Keratinocyte (primary cell): ENCODE measurements around the gene IL1RAPL1. TPM values are rescaled to one million over a fixed set of nuclear protein-coding genes. Genes with fewer than 3 reads are reported as not detected.

Experiments
- DNase-seq: peaks from one replicate; pipeline ENCODE4 v3.0.0-alpha.2; 2011; ENCODE audit warnings: low read depth, missing footprints, low spot score
- FAIRE-seq: peaks from 2 replicates; lab custom pipeline; 2011; peaks lifted over from hg19 to GRCh38; lab: Jason Lieb, UNC
- H2AFZ ChIP-seq: 2 replicates; pipeline ENCODE4 v1.6.0; 2012; ENCODE audit warnings: low read length, control low read depth, inconsistent platforms; ENCODE audit not compliant: control insufficient read depth
- H3K27ac ChIP-seq: 2 replicates; pipeline ENCODE4 v1.5.1; 2011; ENCODE audit warnings: low read length; ENCODE audit not compliant: control insufficient read depth, insufficient read depth
- H3K27me3 ChIP-seq: 3 replicates; pipeline ENCODE4 v1.6.0; 2011; ENCODE audit warnings: low read length; ENCODE audit not compliant: control insufficient read depth, insufficient read depth; ENCODE audit errors: extremely low read depth
- H3K36me3 ChIP-seq, 2 experiments: 2 replicates in 1 of 2; 3 replicates in 1 of 2; pipeline ENCODE4 v1.5.1; 2011; ENCODE audit warnings: low read length in 2 of 2, mild to moderate bottlenecking in 1 of 2; ENCODE audit not compliant: control insufficient read depth in 2 of 2, insufficient read depth in 2 of 2; ENCODE audit errors: extremely low read depth in 1 of 2
- H3K4me1 ChIP-seq: 3 replicates; pipeline ENCODE4 v1.5.1; 2011; ENCODE audit warnings: low read length; ENCODE audit not compliant: control insufficient read depth, insufficient read depth; ENCODE audit errors: extremely low read depth
- H3K4me2 ChIP-seq: 3 replicates; pipeline ENCODE4 v1.6.0; 2011; ENCODE audit warnings: low read depth, low read length; ENCODE audit not compliant: control insufficient read depth, insufficient read depth; ENCODE audit errors: extremely low read depth
- H3K4me3 ChIP-seq, 3 experiments: fragments of 200-600 bp in 1 of 3; sonication (generic) in 1 of 3; 2 replicates in 2 of 3; 3 replicates in 1 of 3; pipeline ENCODE4 v1.5.1; 2011 to 2016; ENCODE audit warnings: low read length in 3 of 3, mild to moderate bottlenecking in 3 of 3, control low read depth in 2 of 3, inconsistent platforms in 1 of 3, low read depth in 1 of 3, mixed read lengths in 1 of 3, mixed run types in 1 of 3, moderate library complexity in 1 of 3; ENCODE audit not compliant: control insufficient read depth in 2 of 3, insufficient read depth in 2 of 3; ENCODE audit errors: extremely low read depth in 1 of 3
- H3K79me2 ChIP-seq: 2 replicates; pipeline ENCODE4 v1.6.0; 2012; ENCODE audit warnings: low read length; ENCODE audit not compliant: control insufficient read depth, insufficient read depth
- H3K9ac ChIP-seq: 3 replicates; pipeline ENCODE4 v1.6.0; 2011; ENCODE audit warnings: low read length; ENCODE audit not compliant: control insufficient read depth, insufficient read depth; ENCODE audit errors: extremely low read depth
- H3K9me1 ChIP-seq: 3 replicates; pipeline ENCODE4 v1.6.0; 2011; ENCODE audit warnings: low read length; ENCODE audit not compliant: control insufficient read depth, insufficient read depth; ENCODE audit errors: extremely low read depth
- H3K9me3 ChIP-seq: 2 replicates; pipeline ENCODE4 v1.5.1; 2012; ENCODE audit warnings: low read depth, low read length; ENCODE audit not compliant: control insufficient read depth
- H4K20me1 ChIP-seq: 3 replicates; pipeline ENCODE4 v1.6.0; 2011; ENCODE audit warnings: low read length; ENCODE audit not compliant: control insufficient read depth, insufficient read depth; ENCODE audit errors: extremely low read depth
- EZH2 ChIP-seq: IDR thresholded peaks from one replicate; pipeline ENCODE4 v1.6.1; 2012; ENCODE audit warnings: inconsistent platforms, mild to moderate bottlenecking, low read length, moderate library complexity
- dilution Hi-C: fragments of 300-500 bp; cut with MboI; formaldehyde crosslinking; loops from one replicate; pipeline ENCODE4 v1.7.0; 2020; ENCODE audit warnings: low sequenced_read_pairs; ENCODE audit not compliant: extremely low pct_ligation_motif_present
- polyA plus RNA-seq, 5 experiments: library from polyadenylated mRNA; depleted of rRNA in 3 of 5; stranded (reverse) in 3 of 5; stranded (forward) in 1 of 5; unstranded in 1 of 5; fragments of >200 nt; gene quantifications; 1 replicate in 1 of 5; 2 replicates in 3 of 5; 3 replicates in 1 of 5; pipeline versions ENCODE4 v1.2.1 to v1.2.3, GENCODE V29; 2011 to 2012; ENCODE audit warnings: missing spikeins in 2 of 5, low read depth in 1 of 5, low replicate concordance in 1 of 5
- TF ChIP-seq, protein P1 (sequence below), 3 experiments: IDR thresholded peaks in 1 of 3; conservative IDR thresholded peaks in 1 of 3; optimal IDR thresholded peaks in 1 of 3; 2 replicates in 2 of 3; 3 replicates in 1 of 3; pipeline versions ENCODE3 to v1.5.1; 2011; ENCODE audit warnings: low read length in 3 of 3, mild to moderate bottlenecking in 3 of 3, moderate library complexity in 2 of 3, control low read depth in 1 of 3, inconsistent platforms in 1 of 3; ENCODE audit not compliant: insufficient read depth in 2 of 3; ENCODE audit errors: extremely low read depth in 1 of 3

IL1RAPL1 gene
- polyA plus RNA-seq, 1 donor (not counting 4 experiments of a cell fraction or from before 2014, with no cell fraction given) = 2.8 TPM

DNA sequence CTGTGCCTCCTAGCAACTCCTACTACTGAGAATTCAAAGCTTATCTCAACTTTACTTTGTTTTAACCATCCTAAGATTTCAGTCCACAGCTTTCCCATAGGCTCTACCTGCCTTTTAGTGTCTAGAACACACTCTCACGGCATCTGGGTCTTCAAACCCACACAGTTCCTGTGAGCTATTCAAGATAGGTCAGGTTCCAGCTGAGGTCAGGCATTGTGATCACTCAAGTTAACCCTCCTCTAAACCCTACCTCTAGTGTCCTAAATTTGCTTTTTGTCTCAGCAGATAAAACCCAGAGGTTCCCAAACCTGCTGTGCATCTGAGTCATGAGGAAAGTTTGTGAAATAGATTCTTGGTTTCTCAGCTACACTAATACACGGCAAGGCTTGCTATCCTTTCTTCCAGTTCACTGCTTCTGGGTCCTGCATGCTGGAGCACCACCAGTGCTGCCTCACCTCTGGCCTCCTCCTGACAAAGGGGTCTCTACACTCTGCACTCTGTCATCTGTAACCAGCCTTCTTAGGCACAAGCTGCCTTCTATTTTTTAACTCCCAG is 1303.5 kb downstream of the IL1RAPL1 start:
- TF ChIP-seq, protein P1, sequence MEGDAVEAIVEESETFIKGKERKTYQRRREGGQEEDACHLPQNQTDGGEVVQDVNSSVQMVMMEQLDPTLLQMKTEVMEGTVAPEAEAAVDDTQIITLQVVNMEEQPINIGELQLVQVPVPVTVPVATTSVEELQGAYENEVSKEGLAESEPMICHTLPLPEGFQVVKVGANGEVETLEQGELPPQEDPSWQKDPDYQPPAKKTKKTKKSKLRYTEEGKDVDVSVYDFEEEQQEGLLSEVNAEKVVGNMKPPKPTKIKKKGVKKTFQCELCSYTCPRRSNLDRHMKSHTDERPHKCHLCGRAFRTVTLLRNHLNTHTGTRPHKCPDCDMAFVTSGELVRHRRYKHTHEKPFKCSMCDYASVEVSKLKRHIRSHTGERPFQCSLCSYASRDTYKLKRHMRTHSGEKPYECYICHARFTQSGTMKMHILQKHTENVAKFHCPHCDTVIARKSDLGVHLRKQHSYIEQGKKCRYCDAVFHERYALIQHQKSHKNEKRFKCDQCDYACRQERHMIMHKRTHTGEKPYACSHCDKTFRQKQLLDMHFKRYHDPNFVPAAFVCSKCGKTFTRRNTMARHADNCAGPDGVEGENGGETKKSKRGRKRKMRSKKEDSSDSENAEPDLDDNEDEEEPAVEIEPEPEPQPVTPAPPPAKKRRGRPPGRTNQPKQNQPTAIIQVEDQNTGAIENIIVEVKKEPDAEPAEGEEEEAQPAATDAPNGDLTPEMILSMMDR (optimal IDR thresholded peaks at IDR 0.05 in 1 of 3, IDR thresholded peaks at IDR 0.05 in 1 of 3, conservative IDR thresholded peaks at IDR 0.05 in 1 of 3; ENCODE audit: extremely low read depth in 1 of 3, insufficient read depth in 2 of 3, low read length in 3 of 3) = no peak
- TF ChIP-seq EZH2 = no peak
- no peaks in the 10 kb centered on the region for H3K4me1 ChIP-seq
- H2AFZ ChIP-seq = no peak overlapping the region
- no peaks in the 10 kb centered on the region for H3K9me1 ChIP-seq
- H3K27ac ChIP-seq = no peak overlapping the region
- no peaks in the 10 kb centered on the region for H3K36me3 ChIP-seq
- dilution Hi-C loops = no loop called here
- DNase-seq (no peak), FAIRE-seq (no peak)
- no peaks in the 10 kb centered on the region for H4K20me1 ChIP-seq
- no peak overlapping the region for H3K4me3 ChIP-seq
- no peaks in the 10 kb centered on the region for H3K9me3 ChIP-seq
- H3K27me3 ChIP-seq = no peaks in the 10 kb centered on the region
- no peak overlapping the region for H3K4me2 ChIP-seq
- no peaks in the 10 kb centered on the region for H3K79me2 ChIP-seq
- H3K9ac ChIP-seq = no peak overlapping the region

GRCh38 chrX:29902004-29902403 is 1314.8 kb downstream of the IL1RAPL1 start:
- dilution Hi-C loops = no loop called here
- FAIRE-seq = no peak

More at GRCh38 chrX:29902004-29902403, 1314.8 kb downstream of the IL1RAPL1 start:
- Histone ChIP-seq H3K9me3 (no peaks in the 10 kb centered on the region), H3K27ac (no peak overlapping the region), H3K27me3 (no peaks in the 10 kb centered on the region), H2AFZ (no peak overlapping the region), H4K20me1 (no peaks in the 10 kb centered on the region), H3K36me3 (no peaks in the 10 kb centered on the region), H3K4me1 (no peaks in the 10 kb centered on the region), H3K4me3 (no peak overlapping the region), H3K79me2 (no peaks in the 10 kb centered on the region), H3K9me1 (no peaks in the 10 kb centered on the region), H3K4me2 (no peak overlapping the region), H3K9ac (no peak overlapping the region)
- no peak for TF ChIP-seq EZH2
- TF ChIP-seq, protein P1 (optimal IDR thresholded peaks at IDR 0.05 in 1 of 3, IDR thresholded peaks at IDR 0.05 in 1 of 3, conservative IDR thresholded peaks at IDR 0.05 in 1 of 3; ENCODE audit: extremely low read depth in 1 of 3, insufficient read depth in 2 of 3, low read length in 3 of 3) = no peak
- DNase-seq = no peak
